H1 (cell line): Measurements from ENCODE around the gene TUT1. TPM values are rescaled to one million over a fixed set of nuclear protein-coding genes. Genes with fewer than 3 reads are reported as not detected.

Experiments used
- CTCF ChIA-PET: fragments of 300-600 bp; sonication (Branson Sonifier 250); formaldehyde crosslinking; loops from one replicate; lab custom pipeline; 2021; ENCODE audit not compliant: partially characterized antibody; lab: Charles Lee
- POLR2A ChIA-PET: fragments of 300-600 bp; sonication (Branson Sonifier 250); formaldehyde crosslinking; loops from one replicate; lab custom pipeline; 2021; ENCODE audit warnings: inconsistent platforms; ENCODE audit not compliant: partially characterized antibody; lab: Charles Lee
- DNase-seq, 2 experiments: peaks; one replicate each; pipeline versions ENCODE4 v3.0.0 to v3.0.0-alpha.2; 2010 to 2022; ENCODE audit warnings: low spot score in 2 of 2, low read depth in 1 of 2, mixed read lengths in 1 of 2
- FAIRE-seq: peaks from 2 replicates; lab custom pipeline; 2011; peaks lifted over from hg19 to GRCh38; lab: Jason Lieb, UNC
- H2AFZ ChIP-seq: 2 replicates; pipeline ENCODE4 v1.8.1; 2012; ENCODE audit warnings: low read length, inconsistent platforms
- H2AK5ac ChIP-seq: 2 replicates; pipeline ENCODE4 v1.6.1; 2013; ENCODE audit warnings: low read depth, low read length
- H2BK120ac ChIP-seq: replicated peaks from 2 replicates; pipeline ENCODE3; 2013; ENCODE audit warnings: low read depth, low read length, inconsistent platforms
- H2BK12ac ChIP-seq: 2 replicates; pipeline ENCODE4 v1.6.1; 2013; ENCODE audit warnings: low read depth, low read length
- H2BK15ac ChIP-seq: 2 replicates; pipeline ENCODE4 v1.6.1; 2013; ENCODE audit warnings: low read length
- H2BK20ac ChIP-seq: 2 replicates; pipeline ENCODE4 v1.6.1; 2013; ENCODE audit warnings: low read length
- H2BK5ac ChIP-seq: 2 replicates; pipeline ENCODE4 v1.6.1; 2013; ENCODE audit warnings: low read depth, low read length
- H3K14ac ChIP-seq: 2 replicates; pipeline ENCODE4 v1.6.1; 2013; ENCODE audit warnings: inconsistent platforms; ENCODE audit not compliant: insufficient read length
- H3K18ac ChIP-seq: 2 replicates; pipeline ENCODE4 v1.6.1; 2013; ENCODE audit warnings: low read length; ENCODE audit errors: extremely low read depth
- H3K23ac ChIP-seq: 2 replicates; pipeline ENCODE4 v1.6.1; 2013; ENCODE audit warnings: inconsistent platforms; ENCODE audit not compliant: insufficient read length
- H3K23me2 ChIP-seq: 2 replicates; pipeline ENCODE4 v1.6.1; 2013; ENCODE audit warnings: low read depth, low read length
- H3K27ac ChIP-seq: 2 replicates; pipeline ENCODE4 v1.6.1; 2011; ENCODE audit warnings: low read depth, low read length, inconsistent platforms
- H3K27me3 ChIP-seq, 4 experiments: replicated peaks in 1 of 4; 1 replicate in 1 of 4; 2 replicates in 3 of 4; pipeline versions ENCODE4 v1.6.1 to v1.8.1; 2011 to 2013; ENCODE audit warnings: low read length in 3 of 4, mild to moderate bottlenecking in 3 of 4, inconsistent platforms in 2 of 4, mixed read lengths in 2 of 4, moderate library complexity in 1 of 4; ENCODE audit not compliant: control insufficient read depth in 3 of 4, insufficient read depth in 3 of 4; ENCODE audit errors: extremely low read depth in 1 of 4
- H3K36me3 ChIP-seq, 4 experiments: 2 replicates each; pipeline versions ENCODE4 v1.6.1 to v1.8.1; 2011 to 2013; ENCODE audit warnings: mild to moderate bottlenecking in 4 of 4, low read length in 3 of 4, moderate library complexity in 2 of 4, control low read depth in 1 of 4, inconsistent platforms in 1 of 4; ENCODE audit not compliant: insufficient read depth in 4 of 4, control insufficient read depth in 2 of 4
- H3K4ac ChIP-seq: replicated peaks from 2 replicates; pipeline ENCODE3; 2013; ENCODE audit warnings: low read length, low read depth, mixed read lengths, inconsistent platforms; ENCODE audit not compliant: insufficient read length
- H3K4me1 ChIP-seq, 4 experiments: replicated peaks in 1 of 4; 1 replicate in 1 of 4; 2 replicates in 3 of 4; pipeline versions ENCODE4 v1.6.1 to v1.8.1; 2011 to 2013; ENCODE audit warnings: low read length in 3 of 4, inconsistent platforms in 2 of 4, mixed read lengths in 1 of 4; ENCODE audit not compliant: insufficient read depth in 4 of 4, control insufficient read depth in 3 of 4
- H3K4me2 ChIP-seq, 2 experiments: 2 replicates each; pipeline versions ENCODE4 v1.6.1 to v1.8.1; 2011 to 2013; ENCODE audit warnings: low read depth in 2 of 2, low read length in 2 of 2, control low read depth in 1 of 2, inconsistent platforms in 1 of 2, mild to moderate bottlenecking in 1 of 2; ENCODE audit not compliant: insufficient read depth in 1 of 2
- H3K4me3 ChIP-seq, 4 experiments: fragments of 200-600, 300-600 bp in 1 of 4; sonication (generic), shearing (Covaris generic), sonication (Bioruptor Twin) in 1 of 4; 2 replicates each; pipeline versions ENCODE4 v1.5.1 to v1.8.1; 2011 to 2016; ENCODE audit warnings: low read length in 4 of 4, low read depth in 3 of 4, control low read depth in 2 of 4, inconsistent platforms in 2 of 4, mild to moderate bottlenecking in 2 of 4, mixed read lengths in 1 of 4, moderate library complexity in 1 of 4; ENCODE audit not compliant: insufficient read depth in 2 of 4; ENCODE audit errors: extremely low read depth in 1 of 4
- H3K56ac ChIP-seq: replicated peaks from 2 replicates; pipeline ENCODE3; 2013; ENCODE audit warnings: low read depth, mild to moderate bottlenecking, mixed read lengths, low read length, inconsistent platforms; ENCODE audit not compliant: insufficient read length
- H3K79me1 ChIP-seq: 2 replicates; pipeline ENCODE4 v1.6.1; 2013; ENCODE audit warnings: low read depth, low read length, control low read depth
- H3K79me2 ChIP-seq, 2 experiments: 2 replicates each; pipeline versions ENCODE4 v1.6.1 to v1.8.1; 2012 to 2013; ENCODE audit warnings: low read length in 2 of 2, mild to moderate bottlenecking in 2 of 2, inconsistent platforms in 1 of 2; ENCODE audit not compliant: insufficient read depth in 2 of 2, control insufficient read depth in 1 of 2
- H3K9ac ChIP-seq, 4 experiments: replicated peaks in 1 of 4; 1 replicate in 1 of 4; 2 replicates in 3 of 4; pipeline versions ENCODE4 v1.6.1 to v1.8.1; 2011 to 2013; ENCODE audit warnings: low read depth in 3 of 4, low read length in 3 of 4, control low read depth in 2 of 4, mild to moderate bottlenecking in 2 of 4, moderate library complexity in 2 of 4, inconsistent platforms in 1 of 4; ENCODE audit errors: extremely low read depth in 1 of 4
- H3K9me3 ChIP-seq, 2 experiments: 2 replicates each; pipeline versions ENCODE4 v1.6.1 to v1.8.1; 2012 to 2013; ENCODE audit warnings: mild to moderate bottlenecking in 2 of 2, moderate library complexity in 2 of 2, control low read depth in 1 of 2, inconsistent platforms in 1 of 2, low read depth in 1 of 2, low read length in 1 of 2, mixed read lengths in 1 of 2; ENCODE audit not compliant: insufficient read depth in 2 of 2
- H4K20me1 ChIP-seq, 2 experiments: replicated peaks in 1 of 2; 2 replicates each; pipeline versions ENCODE3 to v1.8.1; 2011 to 2013; ENCODE audit warnings: inconsistent platforms in 2 of 2, low read length in 2 of 2, mild to moderate bottlenecking in 1 of 2; ENCODE audit not compliant: insufficient read depth in 2 of 2, control insufficient read depth in 1 of 2
- H4K5ac ChIP-seq: 2 replicates; pipeline ENCODE4 v1.6.1; 2013; ENCODE audit warnings: low read length, low read depth, mixed read lengths, inconsistent platforms; ENCODE audit not compliant: insufficient read length
- H4K8ac ChIP-seq: 2 replicates; pipeline ENCODE4 v1.8.0; 2013; ENCODE audit warnings: mild to moderate bottlenecking, moderate library complexity, low read length, inconsistent platforms; ENCODE audit not compliant: insufficient read depth; ENCODE audit errors: extremely low read depth
- H4K91ac ChIP-seq: replicated peaks from 2 replicates; pipeline ENCODE3; 2013; ENCODE audit warnings: low read length, mixed read lengths, inconsistent platforms; ENCODE audit not compliant: insufficient read length
- CEBPB ChIP-seq: IDR thresholded peaks from 2 replicates; pipeline ENCODE4 v1.6.1; 2012; ENCODE audit warnings: low read depth, low read length
- EGR1 ChIP-seq: IDR thresholded peaks from 2 replicates; pipeline ENCODE4 v1.6.1; 2011; ENCODE audit warnings: low read depth, low read length, borderline replicate concordance
- EZH2 ChIP-seq: fragments of 200-600 bp; sonication (generic); IDR thresholded peaks from 2 replicates; pipeline ENCODE4 v1.7.1; 2012; ENCODE audit warnings: low read depth, mild to moderate bottlenecking, moderate library complexity, low read length, inconsistent platforms; ENCODE audit not compliant: severe bottlenecking
- HDAC6 ChIP-seq: IDR thresholded peaks from one replicate; pipeline ENCODE4 v1.7.1; 2012; ENCODE audit warnings: low read depth, mild to moderate bottlenecking, inconsistent platforms, low read length, moderate library complexity
- KDM1A ChIP-seq: fragments of 200-600, 300-600 bp; sonication (generic); IDR thresholded peaks from 2 replicates; pipeline ENCODE4 v1.7.1; 2016; ENCODE audit warnings: mild to moderate bottlenecking, low read length, borderline replicate concordance
- KDM5A ChIP-seq: fragments of 200-600 bp; IDR thresholded peaks from 2 replicates; pipeline ENCODE4 v1.7.1; 2012; ENCODE audit warnings: mild to moderate bottlenecking, low read length, inconsistent platforms, mixed read lengths
- POLR2AphosphoS5 ChIP-seq: IDR thresholded peaks from 2 replicates; pipeline ENCODE4 v1.6.1; 2011; ENCODE audit warnings: low read depth, low read length
- RNF2 ChIP-seq: fragments of 200-900, 300-1000 bp; sonication (generic); IDR thresholded peaks from 2 replicates; pipeline ENCODE4 v1.7.1; 2016; ENCODE audit warnings: borderline replicate concordance, low read depth, mild to moderate bottlenecking, antibody characterized with exemption, low read length; ENCODE audit not compliant: poor library complexity, severe bottlenecking; ENCODE audit errors: missing control alignments
- RXRA ChIP-seq: IDR thresholded peaks from 2 replicates; pipeline ENCODE4 v1.6.1; 2011; ENCODE audit warnings: low read depth, mild to moderate bottlenecking, low read length, moderate library complexity; ENCODE audit not compliant: insufficient read depth
- TAF1 ChIP-seq: IDR thresholded peaks from 2 replicates; pipeline ENCODE4 v1.6.1; 2011; ENCODE audit warnings: mild to moderate bottlenecking, low read depth, low read length
- USF2 ChIP-seq: IDR thresholded peaks from 2 replicates; pipeline ENCODE4 v1.6.1; 2011; ENCODE audit warnings: low read length, improper control_type of control experiment
- WGBS, 2 experiments: shearing (Covaris generic) in 1 of 2; methylation state at CpG; one replicate each; pipeline versions ENCODE4 v1.1.6 to v1.1.7; 2013 to 2015; ENCODE audit warnings: low lambda C conversion rate in 2 of 2, mixed read lengths in 2 of 2, inconsistent platforms in 1 of 2, low coverage in 1 of 2, missing lambda C conversion rate in 1 of 2; ENCODE audit not compliant: insufficient replicate concordance in 2 of 2, insufficient coverage in 1 of 2, insufficient read length in 1 of 2; ENCODE audit errors: extremely low coverage in 1 of 2, missing lambda C conversion rate in 1 of 2; 5-methylcytosine and 5-hydroxymethylcytosine counted together
- polyA plus RNA-seq, 7 experiments: library from polyadenylated mRNA; depleted of rRNA in 3 of 7; stranded (reverse) in 5 of 7; unstranded in 2 of 7; fragments of >200 nt in 5 of 7; fragments of 200-250 nt in 2 of 7; gene quantifications; 1 replicate in 5 of 7; 2 replicates in 1 of 7; 4 replicates in 1 of 7; pipeline versions ENCODE4 v1.2.1 to v1.2.3, GENCODE V29; 2011 to 2013; ENCODE audit warnings: missing spikeins in 2 of 7, mixed read lengths in 2 of 7
- total RNA-seq: library from RNA; stranded (reverse); fragmentation: NEBNext Ultra II Directional; extraction: Animal tissue kit (Norgen Biotek cat#: 25700); gene quantifications from 2 replicates; pipeline ENCODE4 v1.2.1, GENCODE V29; 2021

TUT1 gene
- total and polyA plus RNA-seq, 2 of the 8 experiments (the other 6 are each of a cell fraction or from before 2014, with no cell fraction given), result 17.8 to 24.6 TPM

- H4K8ac ChIP-seq, result no peak overlapping the region
- no peak overlapping the region for H4K5ac ChIP-seq
- H3K9me3 ChIP-seq, result no peaks in the 10 kb centered on the region
- no peak overlapping the region for H3K9ac ChIP-seq
- no peak overlapping the region for H3K4ac ChIP-seq
- H3K56ac ChIP-seq, result no peak overlapping the region
- H2AFZ ChIP-seq, result no peak overlapping the region
- no peak for FAIRE-seq
- no peak overlapping the region for H4K91ac ChIP-seq
- 0 out of 2 replicates have a peak, but pooled peaks cover 4% of the 10 kb centered on the region for H3K79me1 ChIP-seq
- WGBS, 2 experiments, result 94% methylated on average over 12 of the region's 12 CpGs; no CpG with 5 or more reads in 1 of the 2 experiments
- H3K18ac ChIP-seq, result no peak overlapping the region
- H2BK20ac ChIP-seq, result no peak overlapping the region
- no peak overlapping the region for H3K27ac ChIP-seq
- no peak overlapping the region for H3K23ac ChIP-seq
- H3K4me2 ChIP-seq, result no peak overlapping the region
- no peak overlapping the region for H2BK120ac ChIP-seq
- no peak overlapping the region for H3K4me3 ChIP-seq
- peaks cover 6 to 30% (median 18%) of the 10 kb centered on the region in 4 experiments for H3K36me3 ChIP-seq
- no peak overlapping the region for H3K14ac ChIP-seq
- ChIA-PET POLR2A (interaction anchor here (0.7 to 20.7 kb wide), 5 partner anchors 11 to 217 kb away, joined by 3 to 336 read pairs (median 3); partner anchors contain the start of gene TUT1), CTCF (interaction anchor here (0.6 to 2.4 kb wide), 4 partner anchors 12 to 148 kb away, joined by 3 to 15 read pairs (median 3); no protein-coding TSS in a partner anchor)
- peaks cover 13% of the 10 kb centered on the region for H3K23me2 ChIP-seq
- H2AK5ac ChIP-seq, result no peak overlapping the region
- no peak overlapping the region for H2BK12ac ChIP-seq
- H3K79me2 ChIP-seq, result peaks cover 0 to 14% of the 10 kb centered on the region in 2 experiments; a peak in 3 of 4 replicates
- no peak for DNase-seq
- no peak overlapping the region for H2BK5ac ChIP-seq
- no peaks in the 10 kb centered on the region for H3K27me3 ChIP-seq
- H3K4me1 ChIP-seq, result peaks cover 0 to 11% (median 4%) of the 10 kb centered on the region in 4 experiments; a peak in 3 of 7 replicates
- no peak overlapping the region for H2BK15ac ChIP-seq
- H4K20me1 ChIP-seq, result peaks cover 0 to 5% of the 10 kb centered on the region in 2 experiments
- TF ChIP-seq HDAC6 (no peak), KDM5A (no peak), CEBPB (no peak), KDM1A (no peak), POLR2AphosphoS5 (no peak), RNF2 (no peak), EGR1 (no peak), TAF1 (no peak), EZH2 (no peak), RXRA (no peak), USF2 (no peak)
These were observed 14.1 kb downstream of the TUT1 start for GRCh38 chr11:62577046-62577714.
